GM19035 (cell line): ENCODE measurements around the gene P3H1.
"Not testable (repeated sequence)": the region's sequence is repeated elsewhere in the genome, so short reads cannot be mapped to it uniquely, and the experiment has no call there.

Source experiments
- ATAC-seq: cut with Tn5 transposase; IDR thresholded peaks from one replicate; pipeline ENCODE4 v1.9.1; 2021; ENCODE audit not compliant: unreplicated experiment

The P3H1 gene

DNA sequence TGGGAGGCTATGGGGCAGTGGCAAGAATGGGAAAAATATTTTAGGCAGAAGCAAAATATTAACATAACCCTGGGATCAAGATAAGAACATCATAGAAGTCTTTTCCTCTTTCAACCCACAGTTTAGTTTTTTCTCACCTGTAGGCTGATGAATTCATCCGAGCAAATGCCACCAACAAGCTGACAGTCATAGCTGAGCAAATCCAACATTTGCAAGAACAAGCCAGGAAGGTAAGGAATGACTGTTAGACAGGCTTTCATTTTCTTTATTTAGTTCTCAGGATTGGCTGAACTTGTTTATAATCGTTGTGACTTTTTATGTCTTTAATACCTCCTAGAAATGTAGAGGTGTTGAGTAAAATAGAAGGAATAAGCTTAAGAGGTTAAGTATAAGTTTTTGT is 6.6 kb upstream of the P3H1 start:
- ATAC-seq: no peak

DNA sequence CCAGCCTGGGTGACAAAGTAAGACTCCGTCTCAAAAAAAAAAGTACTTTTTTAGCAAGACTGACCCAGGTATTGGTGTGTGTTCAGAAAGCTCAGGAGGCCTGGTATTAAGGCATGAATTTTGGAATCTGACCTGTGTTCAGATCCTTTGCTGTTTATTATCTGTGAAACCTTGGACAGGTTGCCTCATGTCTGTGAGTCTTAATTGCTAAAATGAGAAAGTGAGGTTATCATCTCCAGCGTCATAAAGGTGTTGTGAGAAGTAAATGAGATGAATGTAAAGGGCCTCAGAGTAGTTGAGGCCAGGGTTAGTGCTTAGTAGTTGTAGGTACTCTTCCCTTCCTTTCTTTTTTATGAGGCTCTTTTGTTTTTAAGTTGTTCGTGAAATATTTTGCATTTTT is 3.0 kb upstream of the P3H1 start:
- no peak for ATAC-seq

DNA sequence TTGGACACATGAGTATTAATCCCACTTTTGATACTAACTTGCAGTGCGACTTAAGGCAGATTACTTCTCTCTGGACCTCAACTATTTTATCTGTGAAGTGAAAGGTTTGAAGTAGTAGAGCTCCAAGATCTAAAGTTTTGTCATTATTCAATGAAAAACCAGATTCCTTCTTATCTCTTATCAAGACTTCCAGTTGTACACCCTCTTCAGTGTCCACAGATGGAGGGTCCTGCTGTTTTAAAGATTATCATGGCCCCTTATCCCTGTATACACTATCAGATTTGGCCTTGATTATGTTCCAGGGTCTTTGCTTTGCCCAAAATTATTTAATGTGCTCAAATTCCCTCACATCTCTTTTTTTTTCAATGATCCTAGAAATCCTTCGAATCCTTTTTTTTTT is 1.3 kb upstream of the P3H1 start:
- ATAC-seq: no peak

DNA sequence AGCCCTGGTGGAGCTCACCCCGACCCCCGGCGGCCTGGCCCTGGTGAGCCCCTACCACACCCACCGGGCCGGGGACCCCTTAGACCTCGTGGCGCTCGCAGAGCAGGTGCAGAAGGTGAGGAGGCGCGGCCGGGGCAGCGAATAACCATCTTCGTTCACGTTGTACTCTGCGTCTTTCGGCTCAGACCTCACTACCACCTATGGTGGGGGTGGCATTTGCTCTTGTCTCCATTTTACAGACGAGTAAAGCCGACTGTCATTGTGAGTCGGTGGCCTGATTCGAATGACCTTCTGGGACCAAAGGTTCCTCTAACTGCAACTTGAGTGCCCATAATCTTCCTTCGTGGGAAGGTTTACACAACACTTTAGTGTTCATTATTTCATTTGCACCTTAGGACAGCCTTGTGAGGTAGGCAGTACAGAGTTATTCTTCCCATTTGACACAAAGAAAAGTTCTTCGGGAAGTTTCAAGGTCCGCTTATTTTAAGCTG is 727 bp upstream of the P3H1 start:
- ATAC-seq: peak; percentile 16

DNA sequence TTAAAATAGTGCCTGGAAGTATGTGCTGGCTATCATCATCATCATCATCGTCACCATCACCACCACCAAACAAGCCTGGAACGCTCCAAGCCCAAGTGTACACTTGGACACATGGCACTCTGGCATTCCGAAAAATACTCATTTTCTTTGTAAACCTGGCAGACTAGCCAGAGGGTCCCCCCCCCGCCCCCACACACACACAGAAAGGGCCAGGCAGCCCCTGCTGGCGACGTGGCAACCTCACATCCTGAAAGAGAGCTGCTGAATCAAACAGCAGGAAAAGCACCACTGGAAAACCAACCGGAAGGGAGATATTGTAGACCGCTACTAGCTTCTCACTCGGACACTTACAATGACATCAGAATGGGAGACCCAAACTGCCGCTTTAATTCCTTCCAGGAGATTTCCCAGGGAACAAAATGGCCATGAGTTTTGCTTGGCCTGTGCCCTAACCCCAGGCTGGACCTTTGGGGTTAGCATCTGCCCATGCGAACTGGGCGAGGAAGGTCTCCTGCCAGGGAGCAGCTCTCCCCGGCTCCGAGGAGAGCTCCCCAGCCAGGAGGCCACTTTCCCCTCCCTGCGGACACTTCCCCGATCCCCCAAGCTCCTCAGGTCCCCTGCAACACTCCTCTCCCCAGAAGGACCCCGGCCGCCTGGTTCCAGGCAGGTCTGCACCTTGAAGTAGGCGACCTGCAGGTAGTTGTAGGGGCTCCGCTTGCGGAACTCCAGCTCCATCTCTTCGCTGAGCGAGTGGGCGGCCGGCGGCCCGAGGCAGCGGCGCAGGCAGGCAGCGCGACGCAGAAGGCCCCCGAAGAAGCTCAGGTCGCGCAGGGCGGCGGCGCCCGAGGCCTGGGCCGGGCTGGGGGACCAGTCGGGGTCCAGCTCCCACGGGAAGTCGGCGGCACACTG is 742 bp downstream of the P3H1 start:
- ATAC-seq: peak; percentile 37

DNA sequence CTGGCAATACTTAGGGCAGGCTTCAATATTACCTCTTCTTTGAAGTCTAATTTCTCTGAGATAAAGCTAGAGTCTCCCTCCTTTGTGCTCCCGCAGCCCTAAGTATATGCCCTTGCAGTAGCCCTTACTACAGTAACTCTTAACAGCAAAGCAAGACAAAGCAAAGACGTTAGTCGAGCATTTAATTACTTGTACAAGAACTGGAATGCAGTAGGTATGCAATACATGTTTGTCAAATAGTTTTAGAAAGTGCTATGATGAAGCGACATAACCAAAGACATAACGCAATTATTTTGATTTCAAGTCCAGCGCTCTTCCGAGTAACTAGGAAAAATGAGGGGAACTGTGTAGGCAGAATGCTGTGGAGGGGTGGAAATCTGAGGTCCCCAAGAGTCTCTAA is 1.6 kb downstream of the P3H1 start:
- no peak for ATAC-seq

DNA sequence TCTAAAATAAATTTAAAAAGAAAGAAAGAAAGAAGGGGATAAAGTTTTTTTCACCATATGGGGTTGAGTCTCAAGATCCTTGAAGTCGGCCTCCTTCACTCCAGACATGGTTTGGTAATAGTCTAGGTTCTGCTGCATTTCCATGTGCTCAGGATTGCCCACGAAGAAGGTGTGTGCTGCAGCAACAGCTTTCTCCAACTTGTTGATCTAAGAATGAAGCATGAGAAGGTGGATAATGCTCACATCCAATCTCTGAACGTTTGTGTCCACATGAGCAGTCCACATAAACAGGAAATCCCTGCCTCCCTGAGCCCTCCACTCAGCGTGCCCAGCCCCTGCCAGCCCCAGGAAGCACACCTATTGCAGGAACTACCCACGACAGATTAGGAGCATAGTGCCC is 4.6 kb downstream of the P3H1 start:
- ATAC-seq: no peak

DNA sequence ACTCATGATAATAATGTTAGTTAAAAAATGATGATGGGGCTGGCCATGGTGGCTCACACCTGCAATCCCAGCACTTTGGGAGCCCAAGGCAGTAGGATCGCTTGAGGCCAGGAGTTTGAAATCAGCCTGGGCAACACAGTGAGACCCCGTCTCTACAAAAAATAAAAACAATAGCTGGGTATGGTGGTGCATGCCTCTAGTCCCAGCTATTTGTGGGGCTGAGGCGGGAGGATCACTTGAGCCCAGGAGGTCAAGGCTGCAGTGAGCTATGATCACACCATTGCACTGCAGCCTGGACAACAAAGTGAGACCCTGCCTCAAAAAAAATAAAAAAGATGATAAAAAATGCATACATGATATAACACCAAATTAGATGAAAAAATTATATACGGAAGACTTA is 5.3 kb downstream of the P3H1 start:
- ATAC-seq: no peak

DNA sequence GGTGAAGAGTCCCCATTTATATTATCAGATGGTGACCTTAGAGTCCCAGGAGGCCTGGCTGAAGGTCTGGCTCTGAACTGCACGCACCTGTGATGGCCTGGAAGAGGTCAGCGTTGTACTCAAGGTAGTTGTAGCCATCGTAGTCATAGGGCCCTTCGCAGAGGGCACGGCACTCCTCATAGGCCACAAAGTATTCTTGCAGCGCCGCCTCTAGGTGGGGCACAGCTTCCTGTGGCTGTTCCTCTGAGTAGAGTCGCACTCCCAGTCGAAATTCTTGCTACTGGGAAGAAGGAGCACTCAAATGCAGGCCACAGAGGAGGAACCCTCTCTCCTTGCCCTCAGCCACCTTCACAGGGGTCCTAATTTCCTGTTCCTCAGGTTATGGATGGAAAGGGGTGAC is 7.7 kb downstream of the P3H1 start:
- ATAC-seq: no peak

DNA sequence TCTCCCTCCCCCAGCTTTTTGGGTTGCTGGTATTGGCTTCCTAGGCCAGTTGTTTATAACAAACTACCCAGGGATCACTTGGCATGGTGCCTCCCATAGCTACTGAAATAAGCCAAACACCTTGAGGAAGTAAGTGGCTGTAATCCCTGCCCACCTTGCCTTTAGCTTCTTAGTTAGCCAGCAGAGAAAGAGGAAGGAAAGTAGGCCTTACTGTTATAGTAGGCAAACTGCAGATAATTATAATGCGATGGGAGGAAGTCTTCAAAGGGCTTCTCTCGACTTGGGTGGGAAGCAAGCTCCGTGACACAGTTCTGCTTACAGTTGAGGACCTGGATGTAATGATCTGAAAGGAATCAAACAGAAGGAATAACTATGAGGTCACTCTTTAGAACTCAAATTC is 8.2 kb downstream of the P3H1 start:
- ATAC-seq: no peak

DNA sequence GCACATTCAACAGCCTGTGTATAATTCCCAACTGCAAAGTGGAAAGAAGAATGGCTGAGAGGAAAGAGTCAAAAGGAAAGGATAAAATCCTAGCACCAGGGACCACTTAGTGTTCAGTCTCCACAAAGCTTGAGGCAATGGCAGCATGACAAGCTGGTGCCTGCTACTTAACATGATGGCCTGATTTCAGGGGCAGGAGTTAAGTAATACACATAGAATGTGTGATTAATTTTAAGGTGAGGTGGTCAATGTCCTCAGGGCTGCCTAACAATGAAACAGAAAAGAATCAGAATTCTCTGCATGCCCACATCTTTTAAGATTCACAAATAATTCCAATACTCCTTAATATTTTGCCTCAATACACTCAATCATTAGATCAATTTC is 8.9 kb downstream of the P3H1 start:
- ATAC-seq: no peak

DNA sequence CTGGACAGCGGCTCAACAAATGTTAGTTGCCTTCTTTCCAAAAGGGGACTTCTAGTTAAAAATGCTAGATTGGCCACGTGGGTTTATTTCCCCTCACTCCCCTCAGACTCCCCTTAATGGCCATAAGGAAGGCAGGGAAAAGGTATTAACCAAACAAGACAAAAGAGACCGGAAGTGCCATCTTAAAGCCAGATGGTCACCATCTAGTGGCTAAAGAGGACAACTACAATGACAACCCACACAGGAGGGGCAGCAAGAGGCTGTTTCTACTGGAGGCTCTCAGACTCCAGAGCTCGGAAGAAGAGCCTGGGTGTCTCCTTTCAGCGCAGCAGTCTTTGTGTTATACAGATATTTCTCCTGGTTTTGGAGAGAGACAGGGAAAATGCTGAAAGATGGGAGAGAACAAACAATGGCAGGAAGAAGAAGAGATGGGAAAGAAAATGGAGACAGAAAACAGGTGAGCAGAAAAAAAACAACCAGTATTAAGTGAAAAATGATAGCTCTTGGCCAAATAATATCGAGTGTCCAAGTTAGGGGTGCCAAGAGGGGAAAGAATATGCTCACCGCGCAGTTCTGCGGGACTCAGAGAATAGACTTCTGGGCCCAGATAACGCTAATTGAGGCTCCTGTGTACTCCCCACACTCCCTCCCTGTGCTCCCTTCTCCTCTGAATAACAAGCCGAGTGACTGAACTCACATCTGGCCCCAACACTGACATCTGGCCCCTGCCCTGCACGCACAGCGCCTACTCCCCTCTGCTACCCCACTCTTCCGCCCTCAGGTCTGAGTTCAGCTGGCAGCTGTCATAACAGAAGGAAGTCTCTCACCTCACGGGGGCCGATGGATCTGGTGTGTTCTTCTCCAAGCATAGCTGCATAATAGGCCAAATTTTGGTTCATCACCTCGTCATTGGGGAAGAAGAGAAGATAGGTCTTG is 9.6 kb downstream of the P3H1 start:
- peak; percentile 59 for ATAC-seq

DNA sequence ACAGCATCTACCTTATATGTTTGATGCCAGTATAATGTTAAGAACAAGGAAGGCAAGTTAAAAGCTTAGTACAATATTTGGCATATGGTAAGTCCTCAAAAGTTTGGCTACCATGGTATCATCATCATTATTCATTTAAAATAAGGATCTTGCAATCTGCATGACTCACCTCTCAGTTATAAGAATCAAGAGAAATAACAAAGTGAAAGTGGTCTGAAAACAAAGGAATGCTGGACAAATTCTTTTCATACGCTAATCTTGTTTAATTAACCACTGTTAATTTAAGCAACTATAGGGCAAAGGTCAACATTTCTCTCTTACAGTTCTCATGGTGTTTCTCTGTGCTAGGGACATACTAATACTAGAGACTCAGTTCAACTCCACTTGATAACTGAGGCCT is 13.8 kb downstream of the P3H1 start:
- ATAC-seq: no peak

DNA sequence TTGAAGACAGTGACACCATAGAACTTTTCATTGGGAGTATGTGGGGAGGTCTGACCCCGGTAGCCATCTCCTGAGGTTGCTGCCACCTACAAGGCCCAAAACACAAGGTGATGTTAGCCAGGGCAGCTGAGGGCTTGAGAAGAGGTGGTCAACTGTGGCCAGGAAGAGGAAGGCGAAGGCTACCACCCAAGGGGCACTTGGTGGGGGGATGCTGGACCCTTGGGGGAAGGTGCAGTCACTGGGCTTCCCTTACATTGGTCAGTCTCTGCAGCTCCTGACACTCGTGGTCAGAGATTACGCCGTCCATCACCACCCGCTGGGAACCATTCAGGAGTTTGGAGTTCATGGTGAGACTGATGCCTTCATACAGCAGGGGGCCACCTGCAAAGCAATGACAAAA is 14.5 kb downstream of the P3H1 start:
- no peak for ATAC-seq

DNA sequence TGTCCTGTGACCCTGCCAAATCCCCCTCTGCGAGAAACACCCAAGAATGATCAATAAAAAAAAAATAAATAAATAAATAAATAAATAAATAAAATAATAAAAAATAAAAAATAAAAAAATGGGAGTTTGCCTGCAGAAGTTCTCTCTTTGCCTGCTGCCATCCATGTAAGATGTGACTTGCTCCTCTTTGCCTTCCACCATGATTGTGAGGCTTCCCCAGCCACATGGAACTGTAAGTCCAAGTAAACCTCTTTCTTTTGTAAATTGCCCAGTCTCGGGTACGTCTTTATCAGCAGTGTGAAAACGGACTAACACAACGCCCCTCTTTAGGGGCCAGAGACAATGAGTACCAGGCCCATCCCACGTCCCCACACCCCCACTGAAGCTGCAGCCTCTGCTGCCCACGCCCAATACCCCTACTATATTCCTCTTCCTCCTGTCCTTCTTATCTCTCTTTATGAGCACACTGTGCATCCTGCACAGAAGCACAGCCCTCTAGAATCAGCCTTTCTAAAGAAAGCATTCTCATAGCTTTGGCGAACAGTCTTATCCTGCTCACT is 15.2 kb downstream of the P3H1 start:
- not testable (repeated sequence) for ATAC-seq

DNA sequence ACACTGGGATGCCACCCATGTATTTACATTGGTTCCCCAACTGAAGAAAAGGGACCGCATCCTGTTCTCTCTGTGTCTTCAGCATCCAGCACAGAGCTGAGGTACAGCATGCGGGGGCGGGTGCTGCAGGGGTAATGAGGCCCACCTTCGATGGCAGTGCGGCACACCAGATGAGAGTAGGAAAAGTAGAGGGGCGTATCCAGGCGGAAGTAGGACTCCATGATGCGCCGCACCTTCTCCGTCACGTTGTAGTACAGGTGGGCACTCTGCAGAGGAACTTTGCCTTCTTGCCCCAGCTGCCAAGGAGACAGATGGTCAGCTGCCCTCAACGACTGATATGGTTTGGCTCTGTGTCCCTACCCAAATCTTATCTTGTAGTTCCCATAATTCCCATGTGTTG is 16.8 kb downstream of the P3H1 start:
- ATAC-seq: no peak

DNA sequence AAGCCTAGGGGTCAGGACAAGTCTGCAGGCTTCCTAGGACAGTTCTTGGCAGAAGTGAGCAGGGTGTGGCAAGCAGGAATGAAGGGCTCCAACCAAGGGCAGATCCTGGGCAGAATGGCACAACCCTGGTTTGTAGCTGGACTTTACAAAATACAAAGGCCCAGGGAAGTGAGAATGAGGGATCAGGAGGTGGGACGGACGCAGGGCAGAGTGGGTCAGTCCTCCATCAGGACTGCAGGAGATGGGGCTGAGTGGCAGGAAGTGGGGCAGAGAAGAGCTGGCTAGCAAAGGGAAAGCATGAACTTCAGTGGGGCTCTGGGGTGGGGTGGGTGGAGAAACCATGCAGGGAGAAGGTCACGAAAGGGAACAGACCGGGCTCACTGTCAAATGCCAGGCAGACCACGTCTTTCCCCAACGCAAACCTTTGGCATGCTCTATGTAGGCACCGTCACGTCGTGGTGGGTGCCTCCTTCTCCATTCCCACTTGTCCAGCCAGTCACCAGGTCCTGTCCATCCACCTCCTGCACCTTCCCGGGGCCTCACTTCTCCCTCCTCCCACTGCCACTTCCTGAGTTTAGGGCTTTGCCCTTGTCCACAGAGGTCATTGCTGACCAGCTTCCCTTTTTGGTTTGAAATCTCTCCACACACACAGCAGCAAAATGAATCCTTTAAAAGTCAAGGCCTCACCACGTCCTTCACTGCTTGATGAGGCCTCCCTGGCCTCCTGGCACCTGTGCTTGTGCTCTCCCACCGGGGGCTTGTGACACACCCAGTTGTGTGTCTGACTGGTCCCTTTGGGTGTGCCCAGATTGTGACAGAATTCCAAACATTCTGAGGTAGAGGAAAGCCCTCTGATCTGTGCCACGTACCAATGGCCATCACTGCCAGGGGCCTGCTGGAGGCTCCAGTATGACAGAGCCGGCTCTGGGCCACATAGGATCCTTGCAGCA is 18.1 kb downstream of the P3H1 start:
- ATAC-seq: no peak

DNA sequence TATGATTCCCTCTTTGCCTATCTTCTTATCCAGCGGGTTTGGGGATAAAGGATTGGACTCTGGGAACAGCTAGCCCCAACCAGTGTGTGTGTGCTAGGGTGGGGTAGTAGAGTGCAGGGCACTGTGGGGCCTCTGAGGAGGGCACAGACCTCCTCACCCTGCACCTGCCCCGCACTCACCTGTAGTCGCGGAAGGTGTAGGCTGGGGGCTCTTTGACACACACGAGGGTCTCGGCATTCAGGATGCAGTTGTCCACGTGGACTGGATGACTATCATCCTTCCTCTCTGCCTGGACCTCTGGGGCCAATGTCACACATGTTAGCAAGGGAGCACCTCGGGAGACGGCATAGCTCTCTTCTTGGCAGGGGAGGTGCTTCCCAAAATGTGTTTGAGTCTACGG is 18.8 kb downstream of the P3H1 start:
- ATAC-seq: no peak

DNA sequence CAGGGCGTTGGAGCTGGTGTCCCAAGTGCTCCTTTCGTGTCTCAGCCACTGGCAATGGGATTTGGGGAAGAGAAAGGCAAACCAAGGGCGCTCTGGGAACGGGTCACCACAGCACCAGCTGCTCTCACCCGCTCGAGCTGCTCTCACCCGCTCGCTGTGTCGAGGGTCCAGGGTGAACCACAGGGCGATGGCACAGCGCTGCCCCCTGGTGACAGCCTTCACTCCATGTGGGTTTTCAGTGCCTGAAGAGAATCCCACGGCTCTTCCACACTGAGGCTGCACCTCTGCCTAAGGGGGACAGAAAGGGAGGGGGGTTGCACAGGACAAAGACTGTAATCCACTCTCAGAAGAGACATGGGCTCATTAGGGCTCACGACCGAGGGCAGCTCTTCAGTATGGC is 19.7 kb downstream of the P3H1 start:
- ATAC-seq: no peak

DNA sequence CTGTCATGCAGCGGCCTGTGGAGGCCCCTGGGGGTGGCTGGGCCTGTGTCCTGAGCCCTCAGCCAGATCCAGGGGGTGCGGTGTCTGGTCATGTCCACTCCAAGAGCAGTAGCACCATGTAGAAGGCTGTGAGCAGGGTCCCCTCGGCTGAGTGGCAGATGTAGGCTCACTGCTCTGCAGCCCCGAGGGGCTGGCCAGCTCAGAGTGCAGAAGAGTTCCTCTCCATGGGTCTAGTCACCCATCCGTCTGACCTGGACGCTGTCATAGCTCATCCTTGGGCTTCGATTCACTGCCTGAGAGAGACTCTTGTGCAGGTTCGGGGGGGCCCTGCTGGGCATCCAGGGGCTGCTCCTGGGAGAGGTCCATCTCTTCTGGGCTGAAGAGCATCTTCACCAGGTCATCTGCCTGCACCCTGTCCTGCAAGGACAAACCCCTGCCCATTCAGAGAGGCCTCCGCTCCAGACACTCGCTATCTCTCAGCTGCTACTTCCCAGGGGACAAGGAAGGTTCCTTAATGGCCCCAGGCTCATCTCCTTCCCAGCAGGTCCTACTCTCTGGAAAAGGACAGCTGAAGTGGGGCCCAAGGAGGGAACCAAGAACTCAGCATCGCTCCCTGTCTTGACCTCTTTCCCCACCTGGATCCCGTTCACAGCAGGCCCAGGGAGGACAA is 20.3 kb downstream of the P3H1 start:
- no peak for ATAC-seq
